ENCODE measurements around the gene P3H1.

DNA sequence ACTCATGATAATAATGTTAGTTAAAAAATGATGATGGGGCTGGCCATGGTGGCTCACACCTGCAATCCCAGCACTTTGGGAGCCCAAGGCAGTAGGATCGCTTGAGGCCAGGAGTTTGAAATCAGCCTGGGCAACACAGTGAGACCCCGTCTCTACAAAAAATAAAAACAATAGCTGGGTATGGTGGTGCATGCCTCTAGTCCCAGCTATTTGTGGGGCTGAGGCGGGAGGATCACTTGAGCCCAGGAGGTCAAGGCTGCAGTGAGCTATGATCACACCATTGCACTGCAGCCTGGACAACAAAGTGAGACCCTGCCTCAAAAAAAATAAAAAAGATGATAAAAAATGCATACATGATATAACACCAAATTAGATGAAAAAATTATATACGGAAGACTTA is 5.3 kb downstream of the P3H1 start:
- TF ChIP-seq, protein P1, sequence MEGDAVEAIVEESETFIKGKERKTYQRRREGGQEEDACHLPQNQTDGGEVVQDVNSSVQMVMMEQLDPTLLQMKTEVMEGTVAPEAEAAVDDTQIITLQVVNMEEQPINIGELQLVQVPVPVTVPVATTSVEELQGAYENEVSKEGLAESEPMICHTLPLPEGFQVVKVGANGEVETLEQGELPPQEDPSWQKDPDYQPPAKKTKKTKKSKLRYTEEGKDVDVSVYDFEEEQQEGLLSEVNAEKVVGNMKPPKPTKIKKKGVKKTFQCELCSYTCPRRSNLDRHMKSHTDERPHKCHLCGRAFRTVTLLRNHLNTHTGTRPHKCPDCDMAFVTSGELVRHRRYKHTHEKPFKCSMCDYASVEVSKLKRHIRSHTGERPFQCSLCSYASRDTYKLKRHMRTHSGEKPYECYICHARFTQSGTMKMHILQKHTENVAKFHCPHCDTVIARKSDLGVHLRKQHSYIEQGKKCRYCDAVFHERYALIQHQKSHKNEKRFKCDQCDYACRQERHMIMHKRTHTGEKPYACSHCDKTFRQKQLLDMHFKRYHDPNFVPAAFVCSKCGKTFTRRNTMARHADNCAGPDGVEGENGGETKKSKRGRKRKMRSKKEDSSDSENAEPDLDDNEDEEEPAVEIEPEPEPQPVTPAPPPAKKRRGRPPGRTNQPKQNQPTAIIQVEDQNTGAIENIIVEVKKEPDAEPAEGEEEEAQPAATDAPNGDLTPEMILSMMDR (conservative IDR thresholded peaks at IDR 0.05; ENCODE audit: low read depth, low read length) = no peak
- TF ChIP-seq EZH2phosphoT487 (IDR thresholded peaks at IDR 0.05; ENCODE audit: borderline replicate concordance, low read length) = no peak
- no peak for TF ChIP-seq EZH2 (IDR thresholded peaks at IDR 0.05; ENCODE audit: low read length, unreplicated experiment)
